Astrocyte (in vitro differentiated cells and primary cell): ENCODE results near the gene EFS. TPM values are rescaled to one million over a fixed set of nuclear protein-coding genes. Genes with fewer than 3 reads are reported as not detected.

Source experiments
- DNase-seq: peaks from one replicate; pipeline ENCODE4 v3.0.0-alpha.2; 2010; ENCODE audit warnings: low read depth
- FAIRE-seq: peaks from 2 replicates; lab custom pipeline; 2011; peaks lifted over from hg19 to GRCh38; lab: Jason Lieb, UNC
- H2AFZ ChIP-seq: 2 replicates; pipeline ENCODE4 v1.6.0; 2012; ENCODE audit warnings: low read depth, low read length, inconsistent platforms
- H3K27ac ChIP-seq: 2 replicates; pipeline ENCODE4 v1.5.1; 2011; ENCODE audit warnings: low read depth, low read length, inconsistent platforms
- H3K27me3 ChIP-seq: 2 replicates; pipeline ENCODE4 v1.6.0; 2011; ENCODE audit warnings: low read length, inconsistent platforms; ENCODE audit not compliant: insufficient read depth
- H3K36me3 ChIP-seq: 2 replicates; pipeline ENCODE4 v1.5.1; 2011; ENCODE audit warnings: low read length, inconsistent platforms; ENCODE audit not compliant: insufficient read depth
- H3K4me1 ChIP-seq: 2 replicates; pipeline ENCODE4 v1.5.1; 2011; ENCODE audit warnings: low read length, inconsistent platforms; ENCODE audit not compliant: insufficient read depth
- H3K4me2 ChIP-seq: 2 replicates; pipeline ENCODE4 v1.6.0; 2012; ENCODE audit warnings: low read length, inconsistent platforms
- H3K4me3 ChIP-seq: 2 replicates; pipeline ENCODE4 v1.5.1; 2011; ENCODE audit warnings: low read depth, mild to moderate bottlenecking, low read length, inconsistent platforms; ENCODE audit not compliant: insufficient read depth
- H3K79me2 ChIP-seq: 2 replicates; pipeline ENCODE4 v1.6.0; 2012; ENCODE audit warnings: mild to moderate bottlenecking, low read length, inconsistent platforms; ENCODE audit not compliant: insufficient read depth
- H3K9ac ChIP-seq: 2 replicates; pipeline ENCODE4 v1.6.0; 2012; ENCODE audit warnings: mild to moderate bottlenecking, low read length, inconsistent platforms
- H3K9me3 ChIP-seq: 2 replicates; pipeline ENCODE4 v1.5.1; 2012; ENCODE audit warnings: low read depth, mild to moderate bottlenecking, low read length, inconsistent platforms; ENCODE audit not compliant: insufficient read depth
- H4K20me1 ChIP-seq: 2 replicates; pipeline ENCODE4 v1.6.0; 2012; ENCODE audit warnings: low read length, inconsistent platforms; ENCODE audit not compliant: insufficient read depth
- H3K27ac Mint-ChIP-seq: one replicate; pipeline ENCODE4 v1.8.0; 2021; ENCODE audit warnings: mild to moderate bottlenecking, mixed read lengths; ENCODE audit not compliant: unreplicated experiment
- H3K27me3 Mint-ChIP-seq: one replicate; pipeline ENCODE4 v1.8.0; 2021; ENCODE audit warnings: low read depth, mixed read lengths; ENCODE audit not compliant: unreplicated experiment
- H3K36me3 Mint-ChIP-seq: one replicate; pipeline ENCODE4 v1.8.0; 2021; ENCODE audit warnings: low read depth, mixed read lengths; ENCODE audit not compliant: unreplicated experiment
- H3K4me1 Mint-ChIP-seq: one replicate; pipeline ENCODE4 v1.8.0; 2021; ENCODE audit warnings: low read depth, mixed read lengths; ENCODE audit not compliant: unreplicated experiment
- H3K4me3 Mint-ChIP-seq: one replicate; pipeline ENCODE4 v1.8.0; 2021; ENCODE audit warnings: mild to moderate bottlenecking, moderate library complexity, mixed read lengths; ENCODE audit not compliant: unreplicated experiment
- H3K9me3 Mint-ChIP-seq: one replicate; pipeline ENCODE4 v1.8.0; 2021; ENCODE audit warnings: mild to moderate bottlenecking, mixed read lengths; ENCODE audit not compliant: unreplicated experiment
- EZH2 ChIP-seq: IDR thresholded peaks from 2 replicates; pipeline ENCODE4 v1.6.1; 2012; ENCODE audit warnings: mild to moderate bottlenecking, low read length, inconsistent platforms; ENCODE audit not compliant: insufficient read depth
- total RNA-seq: library from RNA; stranded (reverse); gene quantifications from 2 replicates; pipeline ENCODE4 v1.2.1, GENCODE V29; 2021
- TF ChIP-seq, protein P1 (sequence below): IDR thresholded peaks from 2 replicates; pipeline ENCODE4 v1.5.1; 2011; ENCODE audit warnings: low read depth, mild to moderate bottlenecking, inconsistent platforms, low read length, moderate library complexity; ENCODE audit not compliant: insufficient read depth

The EFS gene
- total RNA-seq, 1 donor from 2014 or later = 6.5 TPM

DNA sequence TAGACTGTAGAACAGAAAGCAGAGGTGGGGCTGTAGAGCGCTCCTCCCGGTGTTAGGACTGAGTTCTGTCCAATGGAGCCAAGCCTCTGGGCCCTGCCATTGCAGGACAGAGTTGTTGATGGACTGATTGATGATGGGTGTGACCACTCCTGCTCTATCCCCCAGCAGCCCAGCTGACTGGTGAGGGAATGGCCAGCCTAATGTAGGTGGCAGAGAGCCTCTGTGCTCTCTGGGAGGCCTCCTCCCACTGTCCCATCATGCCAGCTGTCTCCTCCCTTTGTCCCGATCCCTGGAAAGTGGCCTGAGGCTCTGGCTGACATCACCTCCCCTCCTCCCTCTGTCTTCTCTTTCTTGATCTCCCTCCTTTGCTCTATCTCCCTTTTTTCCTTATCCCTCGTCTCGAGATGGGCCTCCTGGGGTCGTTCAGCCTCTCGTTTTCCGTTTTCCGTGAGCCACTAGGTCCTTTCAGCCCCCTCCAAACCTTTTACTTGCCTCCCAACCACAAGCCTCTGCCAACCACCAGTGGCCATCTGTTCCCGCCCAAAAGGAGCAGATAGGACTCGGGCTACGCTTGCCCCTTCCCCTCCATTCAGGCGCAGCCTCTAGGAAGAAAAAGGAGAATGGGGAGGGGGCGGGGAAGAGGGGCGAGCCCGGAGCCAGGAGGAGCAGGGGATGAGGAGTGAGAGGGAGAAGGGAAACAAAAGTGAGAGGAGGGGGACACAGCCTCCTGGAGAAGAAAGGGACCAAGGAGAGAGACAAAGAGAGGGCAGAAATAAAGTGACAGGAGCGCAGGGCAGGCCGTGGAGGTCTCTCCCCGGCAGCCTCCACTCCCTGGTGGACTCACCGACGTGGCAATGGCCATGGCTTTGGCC, 572 bp downstream of the EFS start:
- H3K4me3 Mint-ChIP-seq = peak overlapping the region; percentile 81
- H3K9me3 Mint-ChIP-seq = no peaks in the 10 kb centered on the region
- H3K27me3 ChIP-seq = no peaks in the 10 kb centered on the region
- H3K27ac Mint-ChIP-seq = peak overlapping the region; percentile 69
- H3K36me3 ChIP-seq = no peaks in the 10 kb centered on the region
- peak overlapping the region; percentile 88 for H2AFZ ChIP-seq
- H3K79me2 ChIP-seq = peaks cover 15% of the 10 kb centered on the region
- H4K20me1 ChIP-seq = peaks cover 5% of the 10 kb centered on the region
- no peaks in the 10 kb centered on the region for H3K4me1 Mint-ChIP-seq
- peaks cover 1% of the 10 kb centered on the region for H3K36me3 Mint-ChIP-seq
- peak overlapping the region; percentile 58 for H3K4me3 ChIP-seq
- H3K4me1 ChIP-seq = peaks cover 14% of the 10 kb centered on the region
- H3K27ac ChIP-seq = peak overlapping the region; percentile 19
- H3K27me3 Mint-ChIP-seq = peaks cover 40% of the 10 kb centered on the region
- peak overlapping the region; percentile 81 for H3K9ac ChIP-seq
- peak overlapping the region; percentile 87 for H3K4me2 ChIP-seq
- peak; percentile 4 for DNase-seq
- H3K9me3 ChIP-seq = no peaks in the 10 kb centered on the region
- no peak for FAIRE-seq
- TF ChIP-seq EZH2 = no peak
- TF ChIP-seq, protein P1, sequence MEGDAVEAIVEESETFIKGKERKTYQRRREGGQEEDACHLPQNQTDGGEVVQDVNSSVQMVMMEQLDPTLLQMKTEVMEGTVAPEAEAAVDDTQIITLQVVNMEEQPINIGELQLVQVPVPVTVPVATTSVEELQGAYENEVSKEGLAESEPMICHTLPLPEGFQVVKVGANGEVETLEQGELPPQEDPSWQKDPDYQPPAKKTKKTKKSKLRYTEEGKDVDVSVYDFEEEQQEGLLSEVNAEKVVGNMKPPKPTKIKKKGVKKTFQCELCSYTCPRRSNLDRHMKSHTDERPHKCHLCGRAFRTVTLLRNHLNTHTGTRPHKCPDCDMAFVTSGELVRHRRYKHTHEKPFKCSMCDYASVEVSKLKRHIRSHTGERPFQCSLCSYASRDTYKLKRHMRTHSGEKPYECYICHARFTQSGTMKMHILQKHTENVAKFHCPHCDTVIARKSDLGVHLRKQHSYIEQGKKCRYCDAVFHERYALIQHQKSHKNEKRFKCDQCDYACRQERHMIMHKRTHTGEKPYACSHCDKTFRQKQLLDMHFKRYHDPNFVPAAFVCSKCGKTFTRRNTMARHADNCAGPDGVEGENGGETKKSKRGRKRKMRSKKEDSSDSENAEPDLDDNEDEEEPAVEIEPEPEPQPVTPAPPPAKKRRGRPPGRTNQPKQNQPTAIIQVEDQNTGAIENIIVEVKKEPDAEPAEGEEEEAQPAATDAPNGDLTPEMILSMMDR = no peak

DNA sequence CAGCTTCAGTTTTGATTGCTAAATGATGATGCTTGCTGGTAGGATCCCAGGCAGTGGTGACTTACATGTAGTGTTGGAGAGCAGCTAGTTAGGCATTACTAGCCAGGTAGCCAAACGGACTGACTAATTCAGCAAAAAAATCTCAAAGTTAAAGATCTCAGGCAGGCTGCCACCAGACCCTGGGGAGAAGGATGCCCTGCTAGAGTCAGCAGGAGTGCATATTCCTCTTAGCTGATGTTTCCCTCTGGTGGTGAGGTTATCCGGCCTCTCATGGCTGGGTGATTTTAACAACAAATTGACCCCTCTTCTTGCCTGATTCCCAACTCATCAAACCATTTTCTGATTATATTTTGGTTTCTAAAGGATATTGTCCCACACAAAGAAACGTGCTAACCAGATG, 2.8 kb downstream of the EFS start:
- H3K4me3 Mint-ChIP-seq = no peak overlapping the region
- DNase-seq = peak; percentile 22
- H3K4me3 ChIP-seq = no peak overlapping the region
- H3K4me1 ChIP-seq = peaks cover 14% of the 10 kb centered on the region
- no peak overlapping the region for H2AFZ ChIP-seq
- H3K27ac Mint-ChIP-seq = peak overlapping the region; percentile 10
- H3K36me3 Mint-ChIP-seq = peaks cover 1% of the 10 kb centered on the region
- FAIRE-seq = no peak
- H3K27me3 ChIP-seq = no peaks in the 10 kb centered on the region
- no peak overlapping the region for H3K27ac ChIP-seq
- TF ChIP-seq EZH2 = no peak
- TF ChIP-seq, protein P1 = peak; percentile 24
- no peaks in the 10 kb centered on the region for H3K9me3 Mint-ChIP-seq
- H3K27me3 Mint-ChIP-seq = peaks cover 19% of the 10 kb centered on the region
- no peak overlapping the region for H3K4me2 ChIP-seq
- H4K20me1 ChIP-seq = peaks cover 5% of the 10 kb centered on the region
- H3K9me3 ChIP-seq = no peaks in the 10 kb centered on the region
- no peaks in the 10 kb centered on the region for H3K4me1 Mint-ChIP-seq
- peaks cover 15% of the 10 kb centered on the region for H3K79me2 ChIP-seq
- peak overlapping the region; percentile 6 for H3K9ac ChIP-seq
- peaks cover 3% of the 10 kb centered on the region for H3K36me3 ChIP-seq

DNA sequence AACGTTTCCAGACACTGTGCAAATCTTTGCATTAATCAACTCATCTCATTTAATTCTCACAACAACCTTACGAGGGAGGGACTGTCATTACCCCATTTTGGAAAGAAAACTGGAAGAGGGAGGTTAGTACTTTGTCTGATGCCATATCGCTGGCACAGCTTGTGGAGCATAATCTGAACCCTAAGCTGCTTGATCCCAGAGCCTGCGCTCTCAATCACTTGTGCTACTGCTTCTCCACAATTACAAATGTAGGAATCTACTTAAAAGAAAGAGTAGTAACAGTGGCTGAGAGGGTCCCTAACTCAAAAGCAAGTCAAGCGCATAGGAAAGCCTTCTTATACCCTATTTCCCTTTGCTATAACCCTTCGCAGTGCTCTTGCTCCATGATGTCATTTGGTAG, 3.2 kb downstream of the EFS start:
- no peaks in the 10 kb centered on the region for H3K27me3 ChIP-seq
- DNase-seq (no peak), FAIRE-seq (no peak)
- H3K27ac ChIP-seq = peak overlapping the region; percentile 22
- H3K36me3 ChIP-seq = peaks cover 3% of the 10 kb centered on the region
- Mint-ChIP-seq H3K9me3 (no peaks in the 10 kb centered on the region), H3K4me3 (no peak overlapping the region), H3K27me3 (peaks cover 15% of the 10 kb centered on the region), H3K27ac (peak overlapping the region; percentile 10), H3K4me1 (no peaks in the 10 kb centered on the region), H3K36me3 (peaks cover 1% of the 10 kb centered on the region)
- TF ChIP-seq, protein P1 = no peak
- TF ChIP-seq EZH2 = no peak
- H3K9me3 ChIP-seq = no peaks in the 10 kb centered on the region
- no peak overlapping the region for H3K4me2 ChIP-seq
- H3K4me1 ChIP-seq = peaks cover 14% of the 10 kb centered on the region
- H4K20me1 ChIP-seq = peaks cover 5% of the 10 kb centered on the region
- H3K9ac ChIP-seq = peak overlapping the region; percentile 6
- no peak overlapping the region for H3K4me3 ChIP-seq
- peaks cover 15% of the 10 kb centered on the region for H3K79me2 ChIP-seq
- no peak overlapping the region for H2AFZ ChIP-seq
